HG03457 (cell line): ENCODE measurements around the gene ROS1.
"Not testable (repeated sequence)": the region's sequence is repeated elsewhere in the genome, so short reads cannot be mapped to it uniquely, and the experiment has no call there.

Experiments used
- ATAC-seq: cut with Tn5 transposase; IDR thresholded peaks from one replicate; pipeline ENCODE4 v1.9.1; 2021; ENCODE audit warnings: moderate number of reproducible peaks; ENCODE audit not compliant: unreplicated experiment

The ROS1 gene

GRCh38 chr6:117384659-117385058 is 41.1 kb downstream of the ROS1 start:
- no peak for ATAC-seq

- ATAC-seq: no peak
These were observed 44.0 kb downstream of the ROS1 start for GRCh38 chr6:117381749-117382148.

- ATAC-seq: no peak
These were observed 45.4 kb downstream of the ROS1 start for GRCh38 chr6:117380298-117380697.

- ATAC-seq: no peak
These were observed 50.3 kb downstream of the ROS1 start for GRCh38 chr6:117375446-117375845.

- ATAC-seq: no peak
These were observed 52.4 kb downstream of the ROS1 start for GRCh38 chr6:117373211-117373813.

- not testable (repeated sequence) for ATAC-seq
These were observed 53.5 kb downstream of the ROS1 start for GRCh38 chr6:117372289-117372688.

GRCh38 chr6:117371492-117371891 is 54.2 kb downstream of the ROS1 start:
- ATAC-seq: no peak

- ATAC-seq: no peak
These were observed 66.2 kb downstream of the ROS1 start for GRCh38 chr6:117359581-117359980.

- ATAC-seq: no peak
These were observed 71.1 kb downstream of the ROS1 start for GRCh38 chr6:117354671-117355070.

- ATAC-seq: no peak
These were observed 73.2 kb downstream of the ROS1 start for GRCh38 chr6:117352466-117353081.

- ATAC-seq: no peak
These were observed 74.2 kb downstream of the ROS1 start for GRCh38 chr6:117351521-117351920.

GRCh38 chr6:117346142-117346930 is 79.4 kb downstream of the ROS1 start:
- no peak for ATAC-seq

- no peak for ATAC-seq
These were observed 80.5 kb downstream of the ROS1 start for GRCh38 chr6:117345292-117345610.

- no peak for ATAC-seq
These were observed 81.1 kb downstream of the ROS1 start for GRCh38 chr6:117344444-117345291.

- no peak for ATAC-seq
These were observed 87.2 kb downstream of the ROS1 start for GRCh38 chr6:117338567-117338966.

GRCh38 chr6:117329926-117330325 is 95.8 kb downstream of the ROS1 start:
- ATAC-seq: no peak

- ATAC-seq: no peak
These were observed 97.2 kb downstream of the ROS1 start for GRCh38 chr6:117328500-117328899.

- ATAC-seq: no peak
These were observed 97.7 kb downstream of the ROS1 start for GRCh38 chr6:117328005-117328389.

GRCh38 chr6:117327149-117328004 is 98.4 kb downstream of the ROS1 start:
- ATAC-seq: no peak

- no peak for ATAC-seq
These were observed 99.3 kb downstream of the ROS1 start for GRCh38 chr6:117326396-117326795.
